Esophagus muscularis mucosa (tissue), 4 donors: Measurements from ENCODE around the gene SOX8. TPM values are rescaled to one million over a fixed set of nuclear protein-coding genes. Genes with fewer than 3 reads are reported as not detected.
A peak's percentile ranks its signal among the peaks of the same experiment; 100 is the strongest.

Source experiments
- DNase-seq: peaks from one replicate; pipeline ENCODE4 v3.0.0-alpha.2; 2017; ENCODE audit errors: extremely low spot score
- H3K27ac ChIP-seq, 4 donors: fragments of 200-600 bp; sonication (generic); replicated peaks in 1 of 4; 1 replicate in 3 of 4; 2 replicates in 1 of 4; pipeline ENCODE4 v1.5.1; 2016 to 2019; ENCODE audit warnings: mild to moderate bottlenecking in 1 of 4
- H3K27me3 ChIP-seq, 4 donors: fragments of 200-600 bp; sonication (generic); one replicate each; pipeline versions ENCODE4 v1.5.1 to v1.6.0; 2016 to 2019
- H3K36me3 ChIP-seq, 4 donors: fragments of 200-600 bp; sonication (generic); one replicate each; pipeline ENCODE4 v1.5.1; 2016 to 2019
- H3K4me1 ChIP-seq, 4 donors: fragments of 200-600 bp; sonication (generic); one replicate each; pipeline ENCODE4 v1.5.1; 2016 to 2019
- H3K4me3 ChIP-seq, 4 donors: fragments of 200-600 bp; sonication (generic); 1 replicate in 2 of 4; 2 replicates in 2 of 4; pipeline ENCODE4 v1.5.1; 2016 to 2019; ENCODE audit warnings: mild to moderate bottlenecking in 4 of 4, moderate library complexity in 1 of 4
- H3K9me3 ChIP-seq, 4 donors: fragments of 200-600 bp; sonication (generic); 1 replicate in 3 of 4; 2 replicates in 1 of 4; pipeline ENCODE4 v1.5.1; 2016 to 2019
- CTCF ChIP-seq, 3 experiments: fragments of 200-600 bp in 2 of 3; fragments of 450-650 bp in 1 of 3; sonication (generic) in 2 of 3; IDR thresholded peaks; one replicate each; pipeline ENCODE4 v1.5.1; 2017 to 2019; ENCODE audit warnings: antibody characterized with exemption in 3 of 3, mild to moderate bottlenecking in 2 of 3, moderate library complexity in 1 of 3
- EP300 ChIP-seq: sonication (generic); formaldehyde crosslinking; IDR thresholded peaks from one replicate; pipeline ENCODE4 v1.6.1; 2017; ENCODE audit warnings: antibody characterized with exemption
- POLR2A ChIP-seq: fragments of 450-650 bp; IDR thresholded peaks from one replicate; pipeline ENCODE4 v1.6.1; 2017; ENCODE audit warnings: antibody characterized with exemption, moderate library complexity, mild to moderate bottlenecking, low read depth
- POLR2AphosphoS5 ChIP-seq, 2 donors: sonication (generic); formaldehyde crosslinking; IDR thresholded peaks; one replicate each; pipeline ENCODE4 v1.6.1; 2017; ENCODE audit warnings: antibody characterized with exemption in 2 of 2
- WGBS: methylation state at CpG from one replicate; pipeline ENCODE4 v1.1.5; 2018; 5-methylcytosine and 5-hydroxymethylcytosine counted together
- intact Hi-C: fragments of 100-400 bp; cut with DNase I; formaldehyde crosslinking; loops from one replicate; pipeline ENCODE4 v1.15.1; 2023
- total RNA-seq, 4 donors: library from RNA; depleted of rRNA; stranded (reverse); fragments of >200 nt; gene quantifications; one replicate each; pipeline versions ENCODE4 v1.1.0 to v1.2.1, GENCODE V29; 2016

The SOX8 gene
- total RNA-seq, 4 donors from 2014 or later: 4.1 to 4.6 (median 4.3) TPM

GRCh38 chr16:1030473-1030901 is 48.9 kb downstream of the SOX8 start:
- intact Hi-C loops: no loop called here
- WGBS: 21% methylated on average over 8 of the region's 26 CpGs

GRCh38 chr16:1031666-1032065 is 50.1 kb downstream of the SOX8 start:
- H3K27me3 ChIP-seq: peaks cover 0 to 79% (median 6%) of the 10 kb centered on the region in 4 donors
- H3K4me1 ChIP-seq: peaks cover 3 to 24% (median 6%) of the 10 kb centered on the region in 4 donors
- intact Hi-C loops: no loop called here
- no peak overlapping the region for H3K27ac ChIP-seq
- 91% methylated on average over 15 of the region's 17 CpGs for WGBS
- TF ChIP-seq EP300 (no peak), POLR2AphosphoS5 (IDR thresholded peaks at IDR 0.05) (no peak), POLR2A (no peak), CTCF (IDR thresholded peaks at IDR 0.05) (no peak)
- H3K9me3 ChIP-seq: no peaks in the 10 kb centered on the region
- DNase-seq: no peak
- H3K36me3 ChIP-seq: no peaks in the 10 kb centered on the region
- H3K4me3 ChIP-seq: no peak overlapping the region

More at GRCh38 chr16:1030473-1030901, 48.9 kb downstream of the SOX8 start:
- Histone ChIP-seq H3K4me1 (peaks cover 3 to 24% (median 6%) of the 10 kb centered on the region in 4 donors), H3K9me3 (no peaks in the 10 kb centered on the region), H3K27me3 (peaks cover 0 to 67% (median 4%) of the 10 kb centered on the region in 4 donors), H3K36me3 (no peaks in the 10 kb centered on the region), H3K27ac (no peak overlapping the region), H3K4me3 (peak overlapping the region in 1 of 4 donors; percentile 5)
- TF ChIP-seq POLR2A: no peak
- no peak for TF ChIP-seq CTCF (IDR thresholded peaks at IDR 0.05)
- no peak for TF ChIP-seq POLR2AphosphoS5 (IDR thresholded peaks at IDR 0.05)
- no peak for TF ChIP-seq EP300
- DNase-seq: no peak

GRCh38 chr16:1032607-1033006 is 51.0 kb downstream of the SOX8 start:
- no peaks in the 10 kb centered on the region for H3K36me3 ChIP-seq
- peaks cover 0 to 88% (median 11%) of the 10 kb centered on the region in 4 donors for H3K27me3 ChIP-seq
- intact Hi-C loops: no loop called here
- H3K4me3 ChIP-seq: no peak overlapping the region
- 80% methylated on average over 2 of the region's 2 CpGs for WGBS
- TF ChIP-seq CTCF (IDR thresholded peaks at IDR 0.05): no peak
- no peak for TF ChIP-seq POLR2A
- TF ChIP-seq EP300: no peak
- no peak for DNase-seq
- no peak overlapping the region for H3K27ac ChIP-seq
- H3K9me3 ChIP-seq: no peaks in the 10 kb centered on the region
- peaks cover 3 to 24% (median 6%) of the 10 kb centered on the region in 4 donors for H3K4me1 ChIP-seq

GRCh38 chr16:1033128-1033679 is 51.6 kb downstream of the SOX8 start:
- DNase-seq: no peak
- H3K27ac ChIP-seq: no peak overlapping the region
- H3K27me3 ChIP-seq: peaks cover 0 to 88% (median 12%) of the 10 kb centered on the region in 4 donors
- H3K36me3 ChIP-seq: no peaks in the 10 kb centered on the region
- no peaks in the 10 kb centered on the region for H3K9me3 ChIP-seq
- WGBS: 95% methylated on average over 3 of the region's 3 CpGs
- no peak overlapping the region for H3K4me3 ChIP-seq
- TF ChIP-seq CTCF (IDR thresholded peaks at IDR 0.05) (no peak), POLR2AphosphoS5 (IDR thresholded peaks at IDR 0.05) (no peak), EP300 (no peak), POLR2A (no peak)
- intact Hi-C loops: no loop called here
- H3K4me1 ChIP-seq: peaks cover 3 to 21% (median 6%) of the 10 kb centered on the region in 4 donors
